ENCODE measurements around the gene SNRK. TPM values are rescaled to one million over a fixed set of nuclear protein-coding genes. Genes with fewer than 3 reads are reported as not detected.

SNRK gene
- total and polyA plus RNA-seq, 2 of the 13 experiments (the other 11 are each of a cell fraction or from before 2014, with no cell fraction given) = 11.4 to 16.1 TPM

DNA sequence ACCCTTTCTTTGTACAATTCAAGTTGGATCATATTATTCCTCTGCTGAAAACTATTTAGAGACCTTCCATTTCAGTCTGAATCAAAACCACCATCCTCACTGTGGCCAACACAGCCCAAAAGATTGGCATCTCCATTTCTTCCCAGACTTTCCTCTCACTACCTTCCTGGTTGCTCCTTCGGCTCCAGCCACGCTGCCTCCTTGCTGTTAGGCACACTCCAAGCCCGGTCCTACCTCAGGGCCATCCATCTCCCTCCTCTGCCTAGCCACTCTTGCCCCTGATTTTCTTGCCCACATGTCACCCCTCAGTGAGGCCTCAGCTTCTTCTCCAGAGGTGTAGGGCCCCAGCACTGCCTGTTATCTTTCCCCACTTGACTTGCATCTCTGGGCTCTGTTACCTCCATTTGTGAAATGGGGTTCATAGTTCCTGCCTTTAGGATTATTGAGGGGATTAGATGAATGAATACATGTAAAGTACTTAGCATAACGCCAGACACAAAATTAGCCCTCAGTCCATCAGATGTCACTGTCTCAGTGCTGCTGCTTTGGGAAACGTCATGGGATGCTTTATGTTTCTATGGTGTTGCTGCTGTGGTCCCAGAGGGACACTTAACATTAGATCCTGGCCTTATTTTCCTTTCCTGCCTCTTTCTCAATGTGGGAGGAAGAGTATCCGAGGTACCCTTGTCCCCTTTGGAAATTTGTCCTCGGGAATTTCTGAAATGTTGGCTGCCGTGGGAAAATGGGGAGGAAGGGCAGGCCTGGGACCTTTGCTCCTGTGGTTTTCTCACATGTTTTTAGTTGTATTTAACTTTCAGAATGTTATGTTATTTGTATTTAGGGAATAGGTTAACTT, 31.3 kb downstream of the SNRK start (continued):
- no peak for TF ChIP-seq TFAP4 (IDR thresholded peaks at IDR 0.05; ENCODE audit: borderline replicate concordance, low read depth)
- TF ChIP-seq, protein P1, sequence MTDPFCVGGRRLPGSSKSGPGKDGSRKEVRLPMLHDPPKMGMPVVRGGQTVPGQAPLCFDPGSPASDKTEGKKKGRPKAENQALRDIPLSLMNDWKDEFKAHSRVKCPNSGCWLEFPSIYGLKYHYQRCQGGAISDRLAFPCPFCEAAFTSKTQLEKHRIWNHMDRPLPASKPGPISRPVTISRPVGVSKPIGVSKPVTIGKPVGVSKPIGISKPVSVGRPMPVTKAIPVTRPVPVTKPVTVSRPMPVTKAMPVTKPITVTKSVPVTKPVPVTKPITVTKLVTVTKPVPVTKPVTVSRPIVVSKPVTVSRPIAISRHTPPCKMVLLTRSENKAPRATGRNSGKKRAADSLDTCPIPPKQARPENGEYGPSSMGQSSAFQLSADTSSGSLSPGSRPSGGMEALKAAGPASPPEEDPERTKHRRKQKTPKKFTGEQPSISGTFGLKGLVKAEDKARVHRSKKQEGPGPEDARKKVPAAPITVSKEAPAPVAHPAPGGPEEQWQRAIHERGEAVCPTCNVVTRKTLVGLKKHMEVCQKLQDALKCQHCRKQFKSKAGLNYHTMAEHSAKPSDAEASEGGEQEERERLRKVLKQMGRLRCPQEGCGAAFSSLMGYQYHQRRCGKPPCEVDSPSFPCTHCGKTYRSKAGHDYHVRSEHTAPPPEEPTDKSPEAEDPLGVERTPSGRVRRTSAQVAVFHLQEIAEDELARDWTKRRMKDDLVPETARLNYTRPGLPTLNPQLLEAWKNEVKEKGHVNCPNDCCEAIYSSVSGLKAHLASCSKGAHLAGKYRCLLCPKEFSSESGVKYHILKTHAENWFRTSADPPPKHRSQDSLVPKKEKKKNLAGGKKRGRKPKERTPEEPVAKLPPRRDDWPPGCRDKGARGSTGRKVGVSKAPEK (CRISPR knock-in tag; IDR thresholded peaks at IDR 0.05; ENCODE audit: borderline replicate concordance) = no peak
- TF ChIP-seq, protein P2, sequence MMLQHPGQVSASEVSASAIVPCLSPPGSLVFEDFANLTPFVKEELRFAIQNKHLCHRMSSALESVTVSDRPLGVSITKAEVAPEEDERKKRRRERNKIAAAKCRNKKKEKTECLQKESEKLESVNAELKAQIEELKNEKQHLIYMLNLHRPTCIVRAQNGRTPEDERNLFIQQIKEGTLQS (CRISPR knock-in tag; IDR thresholded peaks at IDR 0.05) = no peak
- TF ChIP-seq ZSCAN30 (CRISPR knock-in tag; IDR thresholded peaks at IDR 0.05) = no peak
- TF ChIP-seq, protein P3, sequence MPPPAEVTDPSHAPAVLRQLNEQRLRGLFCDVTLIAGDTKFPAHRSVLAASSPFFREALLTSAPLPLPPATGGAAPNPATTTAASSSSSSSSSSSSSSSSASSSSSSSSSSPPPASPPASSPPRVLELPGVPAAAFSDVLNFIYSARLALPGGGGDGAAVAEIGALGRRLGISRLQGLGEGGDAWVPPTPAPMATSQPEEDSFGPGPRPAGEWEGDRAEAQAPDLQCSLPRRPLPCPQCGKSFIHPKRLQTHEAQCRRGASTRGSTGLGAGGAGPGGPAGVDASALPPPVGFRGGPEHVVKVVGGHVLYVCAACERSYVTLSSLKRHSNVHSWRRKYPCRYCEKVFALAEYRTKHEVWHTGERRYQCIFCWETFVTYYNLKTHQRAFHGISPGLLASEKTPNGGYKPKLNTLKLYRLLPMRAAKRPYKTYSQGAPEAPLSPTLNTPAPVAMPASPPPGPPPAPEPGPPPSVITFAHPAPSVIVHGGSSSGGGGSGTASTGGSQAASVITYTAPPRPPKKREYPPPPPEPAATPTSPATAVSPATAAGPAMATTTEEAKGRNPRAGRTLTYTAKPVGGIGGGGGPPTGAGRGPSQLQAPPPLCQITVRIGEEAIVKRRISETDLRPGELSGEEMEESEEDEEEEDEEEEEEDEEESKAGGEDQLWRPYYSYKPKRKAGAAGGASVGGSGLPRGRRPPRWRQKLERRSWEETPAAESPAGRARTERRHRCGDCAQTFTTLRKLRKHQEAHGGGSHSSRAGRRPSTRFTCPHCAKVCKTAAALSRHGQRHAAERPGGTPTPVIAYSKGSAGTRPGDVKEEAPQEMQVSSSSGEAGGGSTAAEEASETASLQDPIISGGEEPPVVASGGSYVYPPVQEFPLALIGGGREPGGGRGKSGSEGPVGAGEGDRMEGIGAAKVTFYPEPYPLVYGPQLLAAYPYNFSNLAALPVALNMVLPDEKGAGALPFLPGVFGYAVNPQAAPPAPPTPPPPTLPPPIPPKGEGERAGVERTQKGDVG (CRISPR knock-in tag; IDR thresholded peaks at IDR 0.05; ENCODE audit: borderline replicate concordance) = no peak
- no peak for TF ChIP-seq PLRG1 (conservative IDR thresholded peaks at IDR 0.05)
- TF ChIP-seq, protein P4, sequence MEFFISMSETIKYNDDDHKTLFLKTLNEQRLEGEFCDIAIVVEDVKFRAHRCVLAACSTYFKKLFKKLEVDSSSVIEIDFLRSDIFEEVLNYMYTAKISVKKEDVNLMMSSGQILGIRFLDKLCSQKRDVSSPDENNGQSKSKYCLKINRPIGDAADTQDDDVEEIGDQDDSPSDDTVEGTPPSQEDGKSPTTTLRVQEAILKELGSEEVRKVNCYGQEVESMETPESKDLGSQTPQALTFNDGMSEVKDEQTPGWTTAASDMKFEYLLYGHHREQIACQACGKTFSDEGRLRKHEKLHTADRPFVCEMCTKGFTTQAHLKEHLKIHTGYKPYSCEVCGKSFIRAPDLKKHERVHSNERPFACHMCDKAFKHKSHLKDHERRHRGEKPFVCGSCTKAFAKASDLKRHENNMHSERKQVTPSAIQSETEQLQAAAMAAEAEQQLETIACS (CRISPR knock-in tag; IDR thresholded peaks at IDR 0.05) = no peak
- TF ChIP-seq, protein P5, sequence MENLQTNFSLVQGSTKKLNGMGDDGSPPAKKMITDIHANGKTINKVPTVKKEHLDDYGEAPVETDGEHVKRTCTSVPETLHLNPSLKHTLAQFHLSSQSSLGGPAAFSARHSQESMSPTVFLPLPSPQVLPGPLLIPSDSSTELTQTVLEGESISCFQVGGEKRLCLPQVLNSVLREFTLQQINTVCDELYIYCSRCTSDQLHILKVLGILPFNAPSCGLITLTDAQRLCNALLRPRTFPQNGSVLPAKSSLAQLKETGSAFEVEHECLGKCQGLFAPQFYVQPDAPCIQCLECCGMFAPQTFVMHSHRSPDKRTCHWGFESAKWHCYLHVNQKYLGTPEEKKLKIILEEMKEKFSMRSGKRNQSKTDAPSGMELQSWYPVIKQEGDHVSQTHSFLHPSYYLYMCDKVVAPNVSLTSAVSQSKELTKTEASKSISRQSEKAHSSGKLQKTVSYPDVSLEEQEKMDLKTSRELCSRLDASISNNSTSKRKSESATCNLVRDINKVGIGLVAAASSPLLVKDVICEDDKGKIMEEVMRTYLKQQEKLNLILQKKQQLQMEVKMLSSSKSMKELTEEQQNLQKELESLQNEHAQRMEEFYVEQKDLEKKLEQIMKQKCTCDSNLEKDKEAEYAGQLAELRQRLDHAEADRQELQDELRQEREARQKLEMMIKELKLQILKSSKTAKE (CRISPR knock-in tag; IDR thresholded peaks at IDR 0.05; ENCODE audit: borderline replicate concordance) = no peak
- no peak for TF ChIP-seq GPN1 (CRISPR knock-in tag; IDR thresholded peaks at IDR 0.05; ENCODE audit: borderline replicate concordance)
- TF ChIP-seq HOMEZ (CRISPR knock-in tag; IDR thresholded peaks at IDR 0.05; ENCODE audit: low read depth) = no peak
- no peak for TF ChIP-seq ZNF607 (CRISPR knock-in tag; IDR thresholded peaks at IDR 0.05; ENCODE audit: borderline replicate concordance)
- no peak for TF ChIP-seq GZF1 (CRISPR knock-in tag; IDR thresholded peaks at IDR 0.05)

Measured in HepG2 (cell line).